PC-9 (cell line): ENCODE data around the gene ACY1. TPM values are rescaled to one million over a fixed set of nuclear protein-coding genes. Genes with fewer than 3 reads are reported as not detected.
A peak's percentile ranks its signal among the peaks of the same experiment; 100 is the strongest.
"Not testable (repeated sequence)": the region's sequence is repeated elsewhere in the genome, so short reads cannot be mapped to it uniquely, and the experiment has no call there.

Experiments
- BruUV-seq: library from RNA; stranded (reverse); fragments of 400-500 nt; replicated peaks from 2 replicates; lab custom pipeline; 2021; lab: Mats Ljungman, UMichigan
- CTCF ChIA-PET: fragments of 300-600 bp; sonication (Branson Sonifier 250); formaldehyde crosslinking; loops from one replicate; lab custom pipeline; 2022; ENCODE audit warnings: antibody characterized with exemption; lab: Charles Lee
- POLR2A ChIA-PET: fragments of 300-600 bp; sonication (Branson Sonifier 250); formaldehyde crosslinking; loops from one replicate; lab custom pipeline; 2022; ENCODE audit warnings: antibody characterized with exemption; ENCODE audit not compliant: unreplicated experiment; lab: Charles Lee
- DNase-seq, 2 experiments: peaks; one replicate each; pipeline versions ENCODE4 v3.0.0 to v3.0.0-alpha.2; 2015 to 2022; ENCODE audit warnings: mixed read lengths in 1 of 2
- H2AFZ ChIP-seq: fragments of 200-600 bp; sonication (generic); 2 replicates; pipeline ENCODE4 v1.8.1; 2017; ENCODE audit warnings: antibody characterized with exemption
- H3F3A ChIP-seq: fragments of 200-600 bp; sonication (generic); 2 replicates; pipeline ENCODE4 v1.8.1; 2017; ENCODE audit warnings: antibody characterized with exemption, mild to moderate bottlenecking, low read depth; ENCODE audit not compliant: insufficient read depth
- H3K27ac ChIP-seq: fragments of 200-600 bp; sonication (generic); 2 replicates; pipeline ENCODE4 v1.6.1; 2016; ENCODE audit warnings: mixed run types
- H3K27me3 ChIP-seq: fragments of 200-600 bp; sonication (generic); 2 replicates; pipeline ENCODE4 v1.6.1; 2016; ENCODE audit warnings: low read depth, mixed run types; ENCODE audit not compliant: insufficient read depth
- H3K36me3 ChIP-seq: fragments of 200-600 bp; sonication (generic); 2 replicates; pipeline ENCODE4 v1.6.1; 2016; ENCODE audit warnings: low read depth, mixed run types
- H3K4me1 ChIP-seq: fragments of 200-600 bp; sonication (generic); replicated peaks from 2 replicates; pipeline ENCODE4 v1.6.1; 2016; ENCODE audit warnings: mixed run types; ENCODE audit not compliant: insufficient read depth
- H3K4me2 ChIP-seq: fragments of 200-600 bp; sonication (generic); 2 replicates; pipeline ENCODE4 v1.6.1; 2017; ENCODE audit warnings: mixed run types
- H3K4me3 ChIP-seq: fragments of 200-600 bp; sonication (generic); 2 replicates; pipeline ENCODE4 v1.6.1; 2016; ENCODE audit warnings: mixed run types
- H3K79me2 ChIP-seq: fragments of 200-600 bp; sonication (generic); 2 replicates; pipeline ENCODE4 v1.6.1; 2017; ENCODE audit warnings: low read depth, mixed run types
- H3K9me2 ChIP-seq: fragments of 200-600 bp; sonication (generic); 2 replicates; pipeline ENCODE4 v1.8.1; 2017; ENCODE audit warnings: mild to moderate bottlenecking; ENCODE audit not compliant: insufficient read depth
- H3K9me3 ChIP-seq: fragments of 200-600 bp; sonication (generic); 2 replicates; pipeline ENCODE4 v1.8.1; 2016; ENCODE audit warnings: low read depth; ENCODE audit not compliant: insufficient read depth
- H4K20me1 ChIP-seq: fragments of 200-600 bp; sonication (generic); 2 replicates; pipeline ENCODE4 v1.8.1; 2017; ENCODE audit not compliant: insufficient read depth
- CTCF ChIP-seq: fragments of 200-600 bp; sonication (generic); conservative IDR thresholded peaks from 2 replicates; pipeline ENCODE4 v1.6.1; 2017; ENCODE audit warnings: mixed run types, antibody characterized with exemption, mild to moderate bottlenecking, moderate library complexity
- EZH2 ChIP-seq: fragments of 200-600 bp; sonication (generic); IDR thresholded peaks from 2 replicates; pipeline ENCODE4 v1.8.0; 2017; ENCODE audit warnings: antibody characterized with exemption, low read depth
- intact Hi-C: fragments of 100-400 bp; cut with micrococcal nuclease; formaldehyde crosslinking; loops from one replicate; pipeline ENCODE4 v1.10.0; 2022; ENCODE audit not compliant: unreplicated experiment
- total RNA-seq: library from RNA; stranded (reverse); gene quantifications from 2 replicates; pipeline ENCODE4 v1.2.3, GENCODE V29; 2021

Gene ACY1
- total RNA-seq, 1 experiment from 2014 or later = 52.2 TPM

- no peak overlapping the region for H3K4me2 ChIP-seq
- BruUV-seq = no TSS peak
These were observed 8.8 kb downstream of the ACY1 start for GRCh38 chr3:51992017-51992682.

GRCh38 chr3:51993657-51994056 lies 10.3 kb downstream of the ACY1 start:
- H3K9me2 ChIP-seq, H4K20me1 ChIP-seq, H3K27me3 ChIP-seq, H3K27ac ChIP-seq, H3K9me3 ChIP-seq, intact Hi-C loops, H3K4me3 ChIP-seq, BruUV-seq, CTCF ChIA-PET, DNase-seq, POLR2A ChIA-PET, H2AFZ ChIP-seq: not testable (repeated sequence)
- H3K4me2 ChIP-seq = peak overlapping the region; percentile 100; the same call in 1 of the 2 replicates
- H3F3A ChIP-seq = peaks cover 67% of the 10 kb centered on the region
- H3K36me3 ChIP-seq = peaks cover 24% of the 10 kb centered on the region
- H3K79me2 ChIP-seq = peaks cover 35% of the 10 kb centered on the region
- H3K4me1 ChIP-seq = peaks cover 19% of the 10 kb centered on the region

More at GRCh38 chr3:51992017-51992682, 8.8 kb downstream of the ACY1 start:
- no peak overlapping the region for H3K4me3 ChIP-seq
- H2AFZ ChIP-seq = no peak overlapping the region
- no peaks in the 10 kb centered on the region for H3K9me3 ChIP-seq
- peaks cover 24% of the 10 kb centered on the region for H3K36me3 ChIP-seq
- no peaks in the 10 kb centered on the region for H3K27me3 ChIP-seq
- ChIA-PET POLR2A (interaction anchor here (0.6 to 0.7 kb wide), 3 partner anchors 9 to 60 kb away, joined by 3 to 5 read pairs (median 4); partner anchors contain the start of gene PCBP4), CTCF (no interaction called here)
- H3K9me2 ChIP-seq = no peaks in the 10 kb centered on the region
- H3K4me1 ChIP-seq = peaks cover 11% of the 10 kb centered on the region
- 0 out of 2 replicates have a peak, but pooled peaks cover 10% of the 10 kb centered on the region for H4K20me1 ChIP-seq
- peaks cover 71% of the 10 kb centered on the region for H3F3A ChIP-seq
- intact Hi-C loops = no loop called here
- TF ChIP-seq EZH2 (no peak), CTCF (no peak)
- peaks cover 35% of the 10 kb centered on the region for H3K79me2 ChIP-seq
- DNase-seq = no peak
- no peak overlapping the region for H3K27ac ChIP-seq

GRCh38 chr3:51994530-51994929 lies 11.2 kb downstream of the ACY1 start:
- Histone ChIP-seq H2AFZ (no peak overlapping the region), H3K27ac (peak overlapping the region; percentile 95; the same call in 1 of the 2 replicates), H3F3A (peaks cover 64% of the 10 kb centered on the region), H3K36me3 (peaks cover 24% of the 10 kb centered on the region), H3K4me2 (peak overlapping the region; percentile 100), H3K4me1 (peaks cover 20% of the 10 kb centered on the region), H3K9me2 (no peaks in the 10 kb centered on the region), H3K4me3 (peak overlapping the region; percentile 100), H4K20me1 (0 out of 2 replicates have a peak, but pooled peaks cover 10% of the 10 kb centered on the region), H3K9me3 (no peaks in the 10 kb centered on the region), H3K27me3 (no peaks in the 10 kb centered on the region), H3K79me2 (peaks cover 35% of the 10 kb centered on the region)
- ChIA-PET CTCF (no interaction called here), POLR2A (interaction anchor here (0.6 kb wide), 1 partner anchor 139 kb away, joined by 3 read pairs; no protein-coding TSS in a partner anchor)
- no peak for DNase-seq
- TSS peak; percentile 48 for BruUV-seq
- intact Hi-C loops = no loop called here
- TF ChIP-seq CTCF = no peak
